Left renal pelvis (tissue), 4 donors: ENCODE data around the gene LRATD1. TPM values are rescaled to one million over a fixed set of nuclear protein-coding genes. Genes with fewer than 3 reads are reported as not detected.

Source experiments
- DNase-seq, 4 donors: peaks; one replicate each; pipeline ENCODE4 v3.0.0-alpha.2; 2013; ENCODE audit warnings: low read depth in 4 of 4, low spot score in 3 of 4
- polyA plus RNA-seq, 4 donors: library from polyadenylated mRNA; unstranded; fragments of 120-200 nt; gene quantifications; one replicate each; pipeline ENCODE4 v1.2.1, GENCODE V29; 2013; ENCODE audit not compliant: insufficient read length in 4 of 4

The LRATD1 gene
- polyA plus RNA-seq, 4 donors, result 18.8 to 38.4 (median 22.9) TPM

GRCh38 chr2:14633061-14633460 lies 544 bp downstream of the LRATD1 start:
- DNase-seq, result no peak

GRCh38 chr2:14633461-14634181 lies 1.1 kb downstream of the LRATD1 start:
- no peak for DNase-seq

GRCh38 chr2:14634182-14634488 lies 1.6 kb downstream of the LRATD1 start:
- DNase-seq, result no peak

GRCh38 chr2:14634489-14635390 lies 2.2 kb downstream of the LRATD1 start:
- DNase-seq, result peak in 3 of 4 donors; percentile 71 to 75 (median 75)

GRCh38 chr2:14635391-14635871 lies 2.9 kb downstream of the LRATD1 start:
- DNase-seq, result peak in 1 of 4 donors; percentile 61

- DNase-seq, result no peak
These were observed 6.0 kb downstream of the LRATD1 start for GRCh38 chr2:14638488-14638887.

- no peak for DNase-seq
These were observed 8.6 kb downstream of the LRATD1 start for GRCh38 chr2:14641116-14641515.

GRCh38 chr2:14642499-14642898 lies 10.0 kb downstream of the LRATD1 start:
- no peak for DNase-seq

- DNase-seq, result no peak
These were observed 15.2 kb downstream of the LRATD1 start for GRCh38 chr2:14647714-14648113.

- no peak for DNase-seq
These were observed 17.5 kb downstream of the LRATD1 start for GRCh38 chr2:14650066-14650465.

GRCh38 chr2:14654835-14655282 lies 22.3 kb downstream of the LRATD1 start:
- no peak for DNase-seq

GRCh38 chr2:14656146-14656545 lies 23.6 kb downstream of the LRATD1 start:
- DNase-seq, result no peak

GRCh38 chr2:14661163-14661562 lies 28.6 kb downstream of the LRATD1 start:
- no peak for DNase-seq

GRCh38 chr2:14673351-14673875 lies 40.9 kb downstream of the LRATD1 start:
- no peak for DNase-seq

- no peak for DNase-seq
These were observed 43.0 kb downstream of the LRATD1 start for GRCh38 chr2:14675489-14675888.

- DNase-seq, result no peak
These were observed 43.9 kb downstream of the LRATD1 start for GRCh38 chr2:14676371-14676770.

GRCh38 chr2:14677039-14677438 lies 44.5 kb downstream of the LRATD1 start:
- peak in 2 of 4 donors; percentile 2 to 7 for DNase-seq

GRCh38 chr2:14678761-14679160 lies 46.2 kb downstream of the LRATD1 start:
- DNase-seq, result no peak

- DNase-seq, result no peak
These were observed 49.1 kb downstream of the LRATD1 start for GRCh38 chr2:14681608-14682007.
